PC-9 (cell line): ENCODE results near the gene ECSCR. TPM values are rescaled to one million over a fixed set of nuclear protein-coding genes. Genes with fewer than 3 reads are reported as not detected.

Source experiments
- BruUV-seq: library from RNA; stranded (reverse); fragments of 400-500 nt; replicated peaks from 2 replicates; lab custom pipeline; 2021; lab: Mats Ljungman, UMichigan
- CTCF ChIA-PET: fragments of 300-600 bp; sonication (Branson Sonifier 250); formaldehyde crosslinking; loops from one replicate; lab custom pipeline; 2022; ENCODE audit warnings: antibody characterized with exemption; lab: Charles Lee
- POLR2A ChIA-PET: fragments of 300-600 bp; sonication (Branson Sonifier 250); formaldehyde crosslinking; loops from one replicate; lab custom pipeline; 2022; ENCODE audit warnings: antibody characterized with exemption; ENCODE audit not compliant: unreplicated experiment; lab: Charles Lee
- DNase-seq, 2 experiments: peaks; one replicate each; pipeline versions ENCODE4 v3.0.0 to v3.0.0-alpha.2; 2015 to 2022; ENCODE audit warnings: mixed read lengths in 1 of 2
- H2AFZ ChIP-seq: fragments of 200-600 bp; sonication (generic); 2 replicates; pipeline ENCODE4 v1.8.1; 2017; ENCODE audit warnings: antibody characterized with exemption
- H3F3A ChIP-seq: fragments of 200-600 bp; sonication (generic); 2 replicates; pipeline ENCODE4 v1.8.1; 2017; ENCODE audit warnings: antibody characterized with exemption, mild to moderate bottlenecking, low read depth; ENCODE audit not compliant: insufficient read depth
- H3K27ac ChIP-seq: fragments of 200-600 bp; sonication (generic); 2 replicates; pipeline ENCODE4 v1.6.1; 2016; ENCODE audit warnings: mixed run types
- H3K27me3 ChIP-seq: fragments of 200-600 bp; sonication (generic); 2 replicates; pipeline ENCODE4 v1.6.1; 2016; ENCODE audit warnings: low read depth, mixed run types; ENCODE audit not compliant: insufficient read depth
- H3K36me3 ChIP-seq: fragments of 200-600 bp; sonication (generic); 2 replicates; pipeline ENCODE4 v1.6.1; 2016; ENCODE audit warnings: low read depth, mixed run types
- H3K4me1 ChIP-seq: fragments of 200-600 bp; sonication (generic); replicated peaks from 2 replicates; pipeline ENCODE4 v1.6.1; 2016; ENCODE audit warnings: mixed run types; ENCODE audit not compliant: insufficient read depth
- H3K4me2 ChIP-seq: fragments of 200-600 bp; sonication (generic); 2 replicates; pipeline ENCODE4 v1.6.1; 2017; ENCODE audit warnings: mixed run types
- H3K4me3 ChIP-seq: fragments of 200-600 bp; sonication (generic); 2 replicates; pipeline ENCODE4 v1.6.1; 2016; ENCODE audit warnings: mixed run types
- H3K79me2 ChIP-seq: fragments of 200-600 bp; sonication (generic); 2 replicates; pipeline ENCODE4 v1.6.1; 2017; ENCODE audit warnings: low read depth, mixed run types
- H3K9me2 ChIP-seq: fragments of 200-600 bp; sonication (generic); 2 replicates; pipeline ENCODE4 v1.8.1; 2017; ENCODE audit warnings: mild to moderate bottlenecking; ENCODE audit not compliant: insufficient read depth
- H3K9me3 ChIP-seq: fragments of 200-600 bp; sonication (generic); 2 replicates; pipeline ENCODE4 v1.8.1; 2016; ENCODE audit warnings: low read depth; ENCODE audit not compliant: insufficient read depth
- H4K20me1 ChIP-seq: fragments of 200-600 bp; sonication (generic); 2 replicates; pipeline ENCODE4 v1.8.1; 2017; ENCODE audit not compliant: insufficient read depth
- EZH2 ChIP-seq: fragments of 200-600 bp; sonication (generic); IDR thresholded peaks from 2 replicates; pipeline ENCODE4 v1.8.0; 2017; ENCODE audit warnings: antibody characterized with exemption, low read depth
- intact Hi-C: fragments of 100-400 bp; cut with micrococcal nuclease; formaldehyde crosslinking; loops from one replicate; pipeline ENCODE4 v1.10.0; 2022; ENCODE audit not compliant: unreplicated experiment
- total RNA-seq: library from RNA; stranded (reverse); gene quantifications from 2 replicates; pipeline ENCODE4 v1.2.3, GENCODE V29; 2021
- TF ChIP-seq, protein P1 (sequence below): fragments of 200-600 bp; sonication (generic); conservative IDR thresholded peaks from 2 replicates; pipeline ENCODE4 v1.6.1; 2017; ENCODE audit warnings: mixed run types, antibody characterized with exemption, mild to moderate bottlenecking, moderate library complexity

The ECSCR gene
- total RNA-seq, 1 experiment from 2014 or later, result not detected

DNA sequence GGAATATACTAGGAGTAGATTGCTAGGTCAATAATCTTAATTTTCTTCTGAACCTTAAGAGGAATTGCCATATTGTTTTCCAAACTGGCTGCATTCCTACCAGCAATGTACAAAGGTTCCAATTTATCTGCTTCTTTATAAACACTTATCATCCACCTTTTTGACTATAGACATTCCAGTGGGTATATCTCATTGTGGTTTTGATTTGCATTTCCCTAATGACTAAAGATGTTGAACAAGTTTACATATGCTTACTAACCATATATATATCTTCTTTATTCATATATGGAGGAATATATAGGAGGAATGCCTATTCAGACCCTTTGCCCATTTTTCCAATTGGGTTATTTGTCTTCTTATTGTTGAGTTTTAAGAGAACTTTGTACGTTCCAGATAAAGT lies 30.8 kb downstream of the ECSCR start:
- no peak overlapping the region for H3K4me2 ChIP-seq
- intact Hi-C loops, result no loop called here
- no peaks in the 10 kb centered on the region for H4K20me1 ChIP-seq
- H3K9me3 ChIP-seq, result no peaks in the 10 kb centered on the region
- no peak overlapping the region for H3K4me3 ChIP-seq
- BruUV-seq, result no TSS peak
- no peaks in the 10 kb centered on the region; the same call in 1 of the 2 replicates for H3K36me3 ChIP-seq
- CTCF ChIA-PET, result no interaction called here
- TF ChIP-seq EZH2, result no peak
- TF ChIP-seq, protein P1, sequence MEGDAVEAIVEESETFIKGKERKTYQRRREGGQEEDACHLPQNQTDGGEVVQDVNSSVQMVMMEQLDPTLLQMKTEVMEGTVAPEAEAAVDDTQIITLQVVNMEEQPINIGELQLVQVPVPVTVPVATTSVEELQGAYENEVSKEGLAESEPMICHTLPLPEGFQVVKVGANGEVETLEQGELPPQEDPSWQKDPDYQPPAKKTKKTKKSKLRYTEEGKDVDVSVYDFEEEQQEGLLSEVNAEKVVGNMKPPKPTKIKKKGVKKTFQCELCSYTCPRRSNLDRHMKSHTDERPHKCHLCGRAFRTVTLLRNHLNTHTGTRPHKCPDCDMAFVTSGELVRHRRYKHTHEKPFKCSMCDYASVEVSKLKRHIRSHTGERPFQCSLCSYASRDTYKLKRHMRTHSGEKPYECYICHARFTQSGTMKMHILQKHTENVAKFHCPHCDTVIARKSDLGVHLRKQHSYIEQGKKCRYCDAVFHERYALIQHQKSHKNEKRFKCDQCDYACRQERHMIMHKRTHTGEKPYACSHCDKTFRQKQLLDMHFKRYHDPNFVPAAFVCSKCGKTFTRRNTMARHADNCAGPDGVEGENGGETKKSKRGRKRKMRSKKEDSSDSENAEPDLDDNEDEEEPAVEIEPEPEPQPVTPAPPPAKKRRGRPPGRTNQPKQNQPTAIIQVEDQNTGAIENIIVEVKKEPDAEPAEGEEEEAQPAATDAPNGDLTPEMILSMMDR, result no peak
- H3K27me3 ChIP-seq, result no peaks in the 10 kb centered on the region
- H3K9me2 ChIP-seq, result no peaks in the 10 kb centered on the region
- POLR2A ChIA-PET, result no interaction called here
- no peak overlapping the region for H3K27ac ChIP-seq
- H3K4me1 ChIP-seq, result no peaks in the 10 kb centered on the region
- no peak overlapping the region for H2AFZ ChIP-seq
- no peaks in the 10 kb centered on the region for H3K79me2 ChIP-seq
- peak in 1 of 2 experiments; percentile 54 for DNase-seq
- H3F3A ChIP-seq, result no peaks in the 10 kb centered on the region

DNA sequence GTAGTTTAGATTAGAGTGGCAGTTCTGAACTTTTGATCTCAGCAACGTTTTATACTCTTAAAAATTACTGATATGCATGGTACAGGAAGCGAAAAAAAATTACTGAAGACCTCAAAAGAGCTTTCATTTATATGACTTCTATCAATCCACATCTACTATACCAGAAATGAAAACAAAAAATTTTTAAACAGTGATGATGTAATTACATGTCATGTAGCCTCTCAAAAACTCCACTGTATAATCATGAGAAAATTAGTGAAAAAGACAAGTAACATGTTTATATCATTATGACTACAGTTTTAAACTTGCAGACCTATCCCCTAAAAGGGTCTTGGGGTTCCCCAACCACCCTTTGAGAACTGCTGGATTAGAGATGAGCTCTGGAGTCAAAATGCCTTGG lies 32.5 kb downstream of the ECSCR start:
- Histone ChIP-seq H3K27me3 (no peaks in the 10 kb centered on the region), H3K36me3 (no peaks in the 10 kb centered on the region; the same call in 1 of the 2 replicates), H3K4me2 (no peak overlapping the region), H3K79me2 (no peaks in the 10 kb centered on the region), H3K4me3 (no peak overlapping the region), H3K4me1 (no peaks in the 10 kb centered on the region), H2AFZ (no peak overlapping the region), H3F3A (no peaks in the 10 kb centered on the region), H3K9me3 (no peaks in the 10 kb centered on the region), H3K27ac (no peak overlapping the region), H3K9me2 (no peaks in the 10 kb centered on the region), H4K20me1 (no peaks in the 10 kb centered on the region)
- no peak for DNase-seq
- CTCF ChIA-PET, result interaction anchor here (1.2 to 1.3 kb wide), 2 partner anchors 83 to 87 kb away, joined by 3 read pairs; no protein-coding TSS in a partner anchor
- TF ChIP-seq, protein P1, result no peak
- TF ChIP-seq EZH2, result no peak
- intact Hi-C loops, result no loop called here
- POLR2A ChIA-PET, result interaction anchor here (0.7 kb wide), 1 partner anchor 226 kb away, joined by 6 read pairs; no protein-coding TSS in a partner anchor
- BruUV-seq, result no TSS peak

DNA sequence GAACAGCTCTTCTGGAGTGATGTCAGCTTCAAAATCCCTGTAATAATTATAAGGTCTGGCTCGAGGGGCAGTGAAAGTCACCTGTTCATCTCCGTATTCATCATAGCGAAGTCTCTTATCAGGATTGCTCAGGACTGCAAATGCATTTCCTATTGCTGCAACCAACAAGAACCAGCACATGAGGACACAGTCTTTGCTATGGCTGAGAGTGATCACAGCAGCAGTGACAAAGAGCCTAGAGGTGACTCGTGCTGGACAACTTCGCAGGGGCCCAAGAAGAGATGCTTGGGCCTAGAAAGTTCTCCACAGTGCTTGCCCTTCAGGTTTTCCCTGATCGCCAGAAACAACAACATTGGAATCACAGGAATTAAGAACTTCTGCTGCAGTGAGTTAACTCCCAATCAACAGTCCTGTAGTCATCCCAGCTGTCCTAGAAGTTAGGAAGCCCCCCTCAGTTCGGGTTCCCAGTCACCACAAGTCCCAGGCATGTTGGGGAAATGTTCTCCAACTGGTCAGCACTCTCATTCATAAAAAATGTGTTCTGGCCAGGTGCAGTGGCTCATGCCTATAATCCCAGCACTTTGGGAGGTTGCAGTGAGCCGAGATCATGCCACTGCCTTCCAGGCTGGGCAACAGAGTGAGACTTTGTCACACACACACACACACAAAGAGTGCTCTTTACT lies 36.2 kb downstream of the ECSCR start:
- Histone ChIP-seq H3K27ac (no peak overlapping the region), H3K9me2 (no peaks in the 10 kb centered on the region), H3K79me2 (no peaks in the 10 kb centered on the region), H3K27me3 (no peaks in the 10 kb centered on the region), H3K4me2 (no peak overlapping the region), H3K9me3 (no peaks in the 10 kb centered on the region), H3F3A (0 out of 2 replicates have a peak, but pooled peaks cover 3% of the 10 kb centered on the region), H4K20me1 (no peaks in the 10 kb centered on the region), H3K4me1 (no peaks in the 10 kb centered on the region), H3K4me3 (no peak overlapping the region), H2AFZ (no peak overlapping the region), H3K36me3 (no peaks in the 10 kb centered on the region; the same call in 1 of the 2 replicates)
- intact Hi-C loops, result no loop called here
- DNase-seq, result no peak
- TF ChIP-seq, protein P1, result no peak
- no peak for TF ChIP-seq EZH2
- ChIA-PET CTCF (interaction anchor here (0.6 kb wide), 1 partner anchor 107 kb away, joined by 3 read pairs; no protein-coding TSS in a partner anchor), POLR2A (no interaction called here)
- no TSS peak for BruUV-seq
